ENCODE measurements around the gene IL31RA.

The IL31RA gene

DNA sequence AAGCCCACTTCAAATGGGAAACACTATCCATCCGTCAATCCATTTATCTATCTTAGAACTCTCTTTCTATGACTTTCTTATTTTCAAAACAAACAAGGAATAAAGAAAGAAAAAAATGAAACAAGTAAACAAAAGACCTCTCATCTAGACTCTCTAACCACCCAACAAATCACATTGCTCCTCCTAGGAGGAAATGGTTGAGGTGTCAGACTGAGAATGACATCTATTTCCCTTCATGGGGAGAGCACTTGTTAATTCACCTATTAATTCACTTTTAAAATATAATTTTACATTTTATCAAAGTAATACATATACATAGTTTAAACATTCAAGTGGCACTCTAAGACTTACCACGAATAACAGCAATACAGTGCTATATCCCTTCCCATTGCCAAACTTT is 2.4 kb upstream of the IL31RA start:
- H3K36me3 ChIP-seq = no peaks in the 10 kb centered on the region
- H3K27me3 ChIP-seq = peaks cover 22% of the 10 kb centered on the region
- no peak for DNase-seq
- H3K9me3 ChIP-seq = no peaks in the 10 kb centered on the region
- no peak overlapping the region for H3K4me3 ChIP-seq (ENCODE audit: low read depth, low read length)
- TF ChIP-seq, protein P1, sequence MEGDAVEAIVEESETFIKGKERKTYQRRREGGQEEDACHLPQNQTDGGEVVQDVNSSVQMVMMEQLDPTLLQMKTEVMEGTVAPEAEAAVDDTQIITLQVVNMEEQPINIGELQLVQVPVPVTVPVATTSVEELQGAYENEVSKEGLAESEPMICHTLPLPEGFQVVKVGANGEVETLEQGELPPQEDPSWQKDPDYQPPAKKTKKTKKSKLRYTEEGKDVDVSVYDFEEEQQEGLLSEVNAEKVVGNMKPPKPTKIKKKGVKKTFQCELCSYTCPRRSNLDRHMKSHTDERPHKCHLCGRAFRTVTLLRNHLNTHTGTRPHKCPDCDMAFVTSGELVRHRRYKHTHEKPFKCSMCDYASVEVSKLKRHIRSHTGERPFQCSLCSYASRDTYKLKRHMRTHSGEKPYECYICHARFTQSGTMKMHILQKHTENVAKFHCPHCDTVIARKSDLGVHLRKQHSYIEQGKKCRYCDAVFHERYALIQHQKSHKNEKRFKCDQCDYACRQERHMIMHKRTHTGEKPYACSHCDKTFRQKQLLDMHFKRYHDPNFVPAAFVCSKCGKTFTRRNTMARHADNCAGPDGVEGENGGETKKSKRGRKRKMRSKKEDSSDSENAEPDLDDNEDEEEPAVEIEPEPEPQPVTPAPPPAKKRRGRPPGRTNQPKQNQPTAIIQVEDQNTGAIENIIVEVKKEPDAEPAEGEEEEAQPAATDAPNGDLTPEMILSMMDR (IDR thresholded peaks at IDR 0.05; ENCODE audit: low read depth, low read length) = no peak
- no peaks in the 10 kb centered on the region; the same call in 1 of the 2 replicates for H3K4me1 ChIP-seq

DNA sequence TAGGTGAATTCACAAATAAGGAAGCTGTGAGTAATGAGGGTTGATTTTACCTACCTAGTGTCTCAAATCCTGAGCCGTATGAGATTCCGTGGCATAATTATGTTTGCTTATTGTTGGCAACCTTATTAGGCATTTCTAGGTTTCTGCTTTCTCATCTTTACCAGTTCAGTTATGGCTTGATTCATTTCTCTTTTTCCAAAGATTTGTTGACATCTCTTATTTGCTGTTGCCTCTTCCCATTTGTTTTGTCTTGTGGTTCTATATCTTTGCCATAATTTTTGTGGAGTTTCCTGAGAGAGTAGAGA is 470 bp downstream of the IL31RA start:
- Histone ChIP-seq H3K4me1 (no peaks in the 10 kb centered on the region), H3K27me3 (peaks cover 35% of the 10 kb centered on the region), H3K9me3 (no peaks in the 10 kb centered on the region), H3K4me3 (ENCODE audit: low read depth, low read length) (no peak overlapping the region), H3K36me3 (no peaks in the 10 kb centered on the region)
- TF ChIP-seq, protein P1 (IDR thresholded peaks at IDR 0.05; ENCODE audit: low read depth, low read length) = no peak
- no peak for DNase-seq

DNA sequence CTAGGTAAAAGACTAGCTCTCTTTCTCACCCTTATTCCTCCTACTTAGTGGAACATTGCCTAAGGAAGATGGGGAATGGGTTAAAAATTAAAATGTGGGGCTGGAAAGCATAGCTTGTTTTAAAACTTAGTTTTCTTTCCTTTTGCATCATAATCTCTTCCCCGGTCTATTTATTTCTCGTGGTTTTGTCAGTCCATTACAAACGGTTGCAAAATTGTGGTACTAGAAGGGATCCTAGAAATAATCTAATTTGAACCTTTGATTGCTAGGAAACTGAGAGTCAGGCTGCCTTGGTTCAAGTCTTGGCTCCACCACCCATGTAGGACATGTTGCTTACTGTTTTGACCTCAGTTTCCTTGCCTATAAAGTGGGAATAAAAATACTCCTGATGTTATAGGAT is 1.3 kb downstream of the IL31RA start:
- no peak for DNase-seq
- H3K4me1 ChIP-seq = no peaks in the 10 kb centered on the region
- H3K9me3 ChIP-seq = no peaks in the 10 kb centered on the region
- TF ChIP-seq, protein P1 (IDR thresholded peaks at IDR 0.05; ENCODE audit: low read depth, low read length) = no peak
- no peak overlapping the region for H3K4me3 ChIP-seq (ENCODE audit: low read depth, low read length)
- H3K36me3 ChIP-seq = no peaks in the 10 kb centered on the region
- H3K27me3 ChIP-seq = peaks cover 35% of the 10 kb centered on the region

DNA sequence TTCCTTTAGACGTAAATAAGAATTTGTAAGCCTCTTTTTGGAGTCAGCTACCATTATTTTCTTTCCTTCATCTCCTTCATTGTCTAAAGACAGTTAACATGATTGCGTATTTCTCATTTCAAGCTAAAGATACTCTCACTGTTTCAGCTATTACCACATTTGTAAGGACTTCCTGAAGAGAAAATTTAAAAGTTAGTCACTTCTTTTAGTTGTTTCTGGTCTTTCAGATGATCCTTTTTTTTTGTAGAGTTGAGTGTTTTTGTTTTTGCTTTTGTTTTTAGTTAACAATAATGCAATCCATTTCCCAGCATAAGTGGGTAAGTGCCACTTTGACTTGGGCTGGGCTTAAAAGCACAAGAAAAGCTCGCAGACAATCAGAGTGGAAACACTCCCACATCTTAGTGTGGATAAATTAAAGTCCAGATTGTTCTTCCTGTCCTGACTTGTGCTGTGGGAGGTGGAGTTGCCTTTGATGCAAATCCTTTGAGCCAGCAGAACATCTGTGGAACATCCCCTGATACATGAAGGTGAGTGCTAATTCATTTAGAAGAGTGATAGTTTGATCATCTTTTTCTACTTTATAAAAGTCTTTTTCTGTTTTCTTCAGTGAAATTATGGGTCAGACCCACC is 2.0 kb downstream of the IL31RA start:
- Histone ChIP-seq H3K9me3 (no peaks in the 10 kb centered on the region), H3K4me1 (no peaks in the 10 kb centered on the region), H3K27me3 (peaks cover 35% of the 10 kb centered on the region), H3K4me3 (ENCODE audit: low read depth, low read length) (no peak overlapping the region), H3K36me3 (no peaks in the 10 kb centered on the region)
- DNase-seq = no peak
- TF ChIP-seq, protein P1 (IDR thresholded peaks at IDR 0.05; ENCODE audit: low read depth, low read length) = no peak

DNA sequence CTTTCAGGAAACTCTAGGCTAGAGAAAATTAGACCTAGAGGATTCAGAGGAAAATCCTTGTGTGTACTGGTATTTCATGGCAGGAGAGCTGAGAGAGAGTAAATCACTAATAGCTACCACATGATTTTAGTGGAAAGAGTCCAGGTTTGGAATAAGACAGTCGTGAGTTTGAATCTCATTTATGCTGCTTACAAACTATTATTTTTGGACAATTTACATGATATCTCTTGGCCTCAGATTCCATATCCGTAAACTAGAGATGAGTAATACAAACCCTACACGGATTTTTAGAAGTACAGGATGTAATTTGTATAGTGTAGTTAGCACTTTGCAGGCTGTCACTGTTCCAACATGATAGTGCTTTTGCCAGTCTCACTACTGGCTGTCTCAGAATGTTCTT is 2.7 kb downstream of the IL31RA start:
- H3K4me3 ChIP-seq (ENCODE audit: low read depth, low read length) = no peak overlapping the region
- no peak for DNase-seq
- no peaks in the 10 kb centered on the region for H3K36me3 ChIP-seq
- H3K4me1 ChIP-seq = no peaks in the 10 kb centered on the region
- TF ChIP-seq, protein P1 (IDR thresholded peaks at IDR 0.05; ENCODE audit: low read depth, low read length) = no peak
- H3K9me3 ChIP-seq = no peaks in the 10 kb centered on the region
- H3K27me3 ChIP-seq = peaks cover 32% of the 10 kb centered on the region

DNA sequence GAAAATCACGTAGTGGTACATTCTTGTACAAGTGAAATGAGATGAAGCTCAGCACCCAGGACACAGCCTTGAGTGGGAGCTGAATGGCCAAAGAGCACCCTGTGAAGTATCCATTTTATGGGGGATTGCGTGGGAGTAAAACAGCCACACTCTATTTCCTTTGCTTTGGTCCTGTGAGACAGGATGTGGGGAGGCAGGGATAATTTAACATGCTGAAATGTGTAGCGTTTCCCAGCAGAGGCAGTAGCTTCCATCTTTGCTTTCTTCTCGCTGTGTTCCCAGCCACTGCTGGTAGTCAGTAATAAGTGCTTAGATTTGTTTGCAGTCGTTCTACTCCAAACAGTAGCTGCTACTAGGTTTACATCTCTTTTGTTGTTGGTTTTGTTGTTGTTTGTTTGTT is 4.4 kb downstream of the IL31RA start:
- Histone ChIP-seq H3K4me3 (ENCODE audit: low read depth, low read length) (no peak overlapping the region), H3K9me3 (no peaks in the 10 kb centered on the region), H3K27me3 (peaks cover 20% of the 10 kb centered on the region), H3K4me1 (no peaks in the 10 kb centered on the region), H3K36me3 (no peaks in the 10 kb centered on the region)
- TF ChIP-seq, protein P1 (IDR thresholded peaks at IDR 0.05; ENCODE audit: low read depth, low read length) = no peak
- DNase-seq = no peak
